ENCODE results near the gene MAN2A2. TPM values are rescaled to one million over a fixed set of nuclear protein-coding genes. Genes with fewer than 3 reads are reported as not detected.

Gene MAN2A2
- total RNA-seq (2014; rRNA removed; shearing (Covaris generic)), result 0.85 and 3.9 TPM in 2 replicates

GRCh38 chr15:90902840-90903732 is at the start of gene MAN2A2:
TSS of gene MAN2A2 (plus strand) at chr15:90903302. CDS start at chr15:90904208, 906 bp downstream.
- peak within 1 kb of the TSS; percentile 67 for H3K4me3 ChIP-seq
- DNase-seq (ENCODE audit: low read depth in 1 of 2, low spot score in 2 of 2), result peak in 1 of 2 experiments; percentile 49
- peaks cover 25% of the 10 kb centered on the region for H3K36me3 ChIP-seq
- H3K4me1 ChIP-seq (replicated peaks), result peaks cover 17% of the 10 kb centered on the region
- H3K27me3 ChIP-seq (replicated peaks), result no peaks in the 10 kb centered on the region
- H3K9me3 ChIP-seq (replicated peaks), result no peaks in the 10 kb centered on the region
- H3K27ac ChIP-seq, result peak within 1 kb of the TSS; percentile 29; the same call in 1 of the 2 replicates

GRCh38 chr15:90855139-90855538 is 48.0 kb upstream of the MAN2A2 start:
- DNase-seq (ENCODE audit: low read depth in 1 of 2, low spot score in 2 of 2), result no peak
- Histone ChIP-seq H3K36me3 (no peaks in the 10 kb centered on the region), H3K4me3 (no peak overlapping the region), H3K27me3 (replicated peaks) (no peaks in the 10 kb centered on the region), H3K4me1 (replicated peaks) (peaks cover 7% of the 10 kb centered on the region; the same call in 1 of the 2 replicates), H3K9me3 (replicated peaks) (no peaks in the 10 kb centered on the region), H3K27ac (no peak overlapping the region)

- no peak for DNase-seq (ENCODE audit: low read depth in 1 of 2, low spot score in 2 of 2)
- H3K4me3 ChIP-seq, result no peak overlapping the region
- H3K27ac ChIP-seq, result no peak overlapping the region
- H3K4me1 ChIP-seq (replicated peaks), result peaks cover 10% of the 10 kb centered on the region; the same call in 1 of the 2 replicates
- no peaks in the 10 kb centered on the region for H3K36me3 ChIP-seq
- no peaks in the 10 kb centered on the region for H3K27me3 ChIP-seq (replicated peaks)
- no peaks in the 10 kb centered on the region for H3K9me3 ChIP-seq (replicated peaks)
Observed at GRCh38 chr15:90857337-90857736, 45.8 kb upstream of the MAN2A2 start.

- no peak overlapping the region for H3K27ac ChIP-seq
- H3K9me3 ChIP-seq (replicated peaks), result no peaks in the 10 kb centered on the region
- H3K4me3 ChIP-seq, result no peak overlapping the region
- no peaks in the 10 kb centered on the region for H3K36me3 ChIP-seq
- DNase-seq (ENCODE audit: low read depth in 1 of 2, low spot score in 2 of 2), result no peak
- H3K4me1 ChIP-seq (replicated peaks), result 0 out of 2 replicates have a peak, but pooled peaks cover 4% of the 10 kb centered on the region
- no peaks in the 10 kb centered on the region for H3K27me3 ChIP-seq (replicated peaks)
Observed at GRCh38 chr15:90857883-90858443, 45.1 kb upstream of the MAN2A2 start.

GRCh38 chr15:90859234-90860131 is 43.6 kb upstream of the MAN2A2 start:
- no peak overlapping the region for H3K27ac ChIP-seq
- no peaks in the 10 kb centered on the region for H3K27me3 ChIP-seq (replicated peaks)
- H3K4me1 ChIP-seq (replicated peaks), result peaks cover 9% of the 10 kb centered on the region; the same call in 1 of the 2 replicates
- no peaks in the 10 kb centered on the region for H3K9me3 ChIP-seq (replicated peaks)
- no peaks in the 10 kb centered on the region for H3K36me3 ChIP-seq
- no peak for DNase-seq (ENCODE audit: low read depth in 1 of 2, low spot score in 2 of 2)
- no peak overlapping the region for H3K4me3 ChIP-seq

GRCh38 chr15:90860450-90860849 is 42.7 kb upstream of the MAN2A2 start:
- Histone ChIP-seq H3K4me3 (no peak overlapping the region), H3K9me3 (replicated peaks) (no peaks in the 10 kb centered on the region), H3K27me3 (replicated peaks) (no peaks in the 10 kb centered on the region), H3K4me1 (replicated peaks) (peaks cover 9% of the 10 kb centered on the region; the same call in 1 of the 2 replicates), H3K27ac (no peak overlapping the region), H3K36me3 (no peaks in the 10 kb centered on the region)
- DNase-seq (ENCODE audit: low read depth in 1 of 2, low spot score in 2 of 2), result no peak

GRCh38 chr15:90860942-90861675 is 42.0 kb upstream of the MAN2A2 start:
- Histone ChIP-seq H3K4me3 (no peak overlapping the region), H3K27ac (no peak overlapping the region), H3K36me3 (no peaks in the 10 kb centered on the region), H3K9me3 (replicated peaks) (no peaks in the 10 kb centered on the region), H3K4me1 (replicated peaks) (peaks cover 9% of the 10 kb centered on the region; the same call in 1 of the 2 replicates), H3K27me3 (replicated peaks) (no peaks in the 10 kb centered on the region)
- DNase-seq (ENCODE audit: low read depth in 1 of 2, low spot score in 2 of 2), result no peak

- no peak overlapping the region for H3K4me3 ChIP-seq
- no peaks in the 10 kb centered on the region for H3K9me3 ChIP-seq (replicated peaks)
- H3K27ac ChIP-seq, result no peak overlapping the region
- H3K27me3 ChIP-seq (replicated peaks), result no peaks in the 10 kb centered on the region
- H3K4me1 ChIP-seq (replicated peaks), result peaks cover 14% of the 10 kb centered on the region
- no peaks in the 10 kb centered on the region for H3K36me3 ChIP-seq
- DNase-seq (ENCODE audit: low read depth in 1 of 2, low spot score in 2 of 2), result no peak
Observed at GRCh38 chr15:90862487-90862886, 40.6 kb upstream of the MAN2A2 start.

- Histone ChIP-seq H3K4me3 (no peak overlapping the region), H3K36me3 (no peaks in the 10 kb centered on the region), H3K27me3 (replicated peaks) (no peaks in the 10 kb centered on the region), H3K9me3 (replicated peaks) (no peaks in the 10 kb centered on the region), H3K27ac (no peak overlapping the region), H3K4me1 (replicated peaks) (peaks cover 21% of the 10 kb centered on the region)
- DNase-seq (ENCODE audit: low read depth in 1 of 2, low spot score in 2 of 2), result no peak
Observed at GRCh38 chr15:90862964-90863778, 39.9 kb upstream of the MAN2A2 start.

- Histone ChIP-seq H3K9me3 (replicated peaks) (no peaks in the 10 kb centered on the region), H3K27me3 (replicated peaks) (no peaks in the 10 kb centered on the region), H3K36me3 (no peaks in the 10 kb centered on the region), H3K27ac (no peak overlapping the region), H3K4me3 (no peak overlapping the region), H3K4me1 (replicated peaks) (peaks cover 29% of the 10 kb centered on the region)
- DNase-seq (ENCODE audit: low read depth in 1 of 2, low spot score in 2 of 2), result no peak
Observed at GRCh38 chr15:90863987-90864386, 39.1 kb upstream of the MAN2A2 start.

- no peak for DNase-seq (ENCODE audit: low read depth in 1 of 2, low spot score in 2 of 2)
- Histone ChIP-seq H3K4me1 (replicated peaks) (peaks cover 35% of the 10 kb centered on the region), H3K4me3 (no peak overlapping the region), H3K27ac (no peak overlapping the region), H3K9me3 (replicated peaks) (no peaks in the 10 kb centered on the region), H3K36me3 (no peaks in the 10 kb centered on the region), H3K27me3 (replicated peaks) (no peaks in the 10 kb centered on the region)
Observed at GRCh38 chr15:90864507-90864906, 38.6 kb upstream of the MAN2A2 start.

GRCh38 chr15:90865702-90866101 is 37.4 kb upstream of the MAN2A2 start:
- H3K4me1 ChIP-seq (replicated peaks), result peaks cover 45% of the 10 kb centered on the region
- H3K27me3 ChIP-seq (replicated peaks), result no peaks in the 10 kb centered on the region
- H3K36me3 ChIP-seq, result no peaks in the 10 kb centered on the region; the same call in 1 of the 2 replicates
- H3K4me3 ChIP-seq, result no peak overlapping the region
- H3K27ac ChIP-seq, result no peak overlapping the region
- H3K9me3 ChIP-seq (replicated peaks), result no peaks in the 10 kb centered on the region
- DNase-seq (ENCODE audit: low read depth in 1 of 2, low spot score in 2 of 2), result no peak

Measured in SJSA1 (cell line).